ENCODE measurements around the gene RHBDD2. TPM values are rescaled to one million over a fixed set of nuclear protein-coding genes. Genes with fewer than 3 reads are reported as not detected.
"Not testable (repeated sequence)": the region's sequence is repeated elsewhere in the genome, so short reads cannot be mapped to it uniquely, and the experiment has no call there.

The RHBDD2 gene
- total RNA-seq, 1 donor from 2014 or later, result 50.7 TPM

- H3K27ac Mint-ChIP-seq (ENCODE audit: unreplicated experiment), result no peak overlapping the region
- DNase-seq (ENCODE audit: low spot score), result no peak
- H3K27me3 Mint-ChIP-seq (ENCODE audit: unreplicated experiment), result no peaks in the 10 kb centered on the region
- H3K4me1 Mint-ChIP-seq (ENCODE audit: unreplicated experiment), result no peaks in the 10 kb centered on the region
- H3K36me3 Mint-ChIP-seq (ENCODE audit: low read depth, unreplicated experiment), result no peaks in the 10 kb centered on the region
- no peaks in the 10 kb centered on the region for H3K9me3 Mint-ChIP-seq (ENCODE audit: unreplicated experiment)
- H3K4me3 Mint-ChIP-seq (ENCODE audit: unreplicated experiment), result no peak overlapping the region
- no peak for TF ChIP-seq CTCF (IDR thresholded peaks at IDR 0.05; ENCODE audit: unreplicated experiment)
Measured at GRCh38 chr7:75856536-75856935, 22.3 kb upstream of the RHBDD2 start.

GRCh38 chr7:75858410-75858809 lies 20.4 kb upstream of the RHBDD2 start:
- H3K27ac Mint-ChIP-seq (ENCODE audit: unreplicated experiment), result no peak overlapping the region
- no peak for DNase-seq (ENCODE audit: low spot score)
- no peaks in the 10 kb centered on the region for H3K36me3 Mint-ChIP-seq (ENCODE audit: low read depth, unreplicated experiment)
- H3K27me3 Mint-ChIP-seq (ENCODE audit: unreplicated experiment), result no peaks in the 10 kb centered on the region
- H3K4me1 Mint-ChIP-seq (ENCODE audit: unreplicated experiment), result no peaks in the 10 kb centered on the region
- no peaks in the 10 kb centered on the region for H3K9me3 Mint-ChIP-seq (ENCODE audit: unreplicated experiment)
- TF ChIP-seq CTCF (IDR thresholded peaks at IDR 0.05; ENCODE audit: unreplicated experiment), result no peak
- no peak overlapping the region for H3K4me3 Mint-ChIP-seq (ENCODE audit: unreplicated experiment)

- H3K4me1 Mint-ChIP-seq (ENCODE audit: unreplicated experiment), result no peaks in the 10 kb centered on the region
- H3K4me3 Mint-ChIP-seq (ENCODE audit: unreplicated experiment), result no peak overlapping the region
- no peak for DNase-seq (ENCODE audit: low spot score)
- no peak for TF ChIP-seq CTCF (IDR thresholded peaks at IDR 0.05; ENCODE audit: unreplicated experiment)
- no peaks in the 10 kb centered on the region for H3K36me3 Mint-ChIP-seq (ENCODE audit: low read depth, unreplicated experiment)
- H3K9me3 Mint-ChIP-seq (ENCODE audit: unreplicated experiment), result no peaks in the 10 kb centered on the region
- no peak overlapping the region for H3K27ac Mint-ChIP-seq (ENCODE audit: unreplicated experiment)
- H3K27me3 Mint-ChIP-seq (ENCODE audit: unreplicated experiment), result peaks cover 2% of the 10 kb centered on the region
Measured at GRCh38 chr7:75861636-75862035, 17.2 kb upstream of the RHBDD2 start.

- not testable (repeated sequence) for H3K4me3 Mint-ChIP-seq (ENCODE audit: unreplicated experiment); H3K27ac Mint-ChIP-seq (ENCODE audit: unreplicated experiment); H3K4me1 Mint-ChIP-seq (ENCODE audit: unreplicated experiment); H3K36me3 Mint-ChIP-seq (ENCODE audit: low read depth, unreplicated experiment); H3K27me3 Mint-ChIP-seq (ENCODE audit: unreplicated experiment); DNase-seq (ENCODE audit: low spot score); H3K9me3 Mint-ChIP-seq (ENCODE audit: unreplicated experiment)
Measured at GRCh38 chr7:75864251-75864650, 14.6 kb upstream of the RHBDD2 start.

GRCh38 chr7:75866114-75866488 lies 12.7 kb upstream of the RHBDD2 start:
- no peak for DNase-seq (ENCODE audit: low spot score)
- Mint-ChIP-seq H3K4me1 (ENCODE audit: unreplicated experiment) (no peaks in the 10 kb centered on the region), H3K27ac (ENCODE audit: unreplicated experiment) (no peak overlapping the region), H3K4me3 (ENCODE audit: unreplicated experiment) (no peak overlapping the region), H3K9me3 (ENCODE audit: unreplicated experiment) (no peaks in the 10 kb centered on the region), H3K36me3 (ENCODE audit: low read depth, unreplicated experiment) (no peaks in the 10 kb centered on the region), H3K27me3 (ENCODE audit: unreplicated experiment) (peaks cover 4% of the 10 kb centered on the region)
- no peak for TF ChIP-seq CTCF (IDR thresholded peaks at IDR 0.05; ENCODE audit: unreplicated experiment)

Data from endothelial cell (in vitro differentiated cells).